Peyer's patch (tissue), 4 donors: ENCODE results near the gene HAUS5.

Source experiments
- POLR2A ChIP-seq, 2 donors: fragments of 450-650 bp; IDR thresholded peaks; one replicate each; pipeline ENCODE4 v1.5.1; 2017; ENCODE audit warnings: antibody characterized with exemption in 2 of 2, mild to moderate bottlenecking in 2 of 2, moderate library complexity in 2 of 2
- TF ChIP-seq, protein P1 (sequence below), 6 experiments: fragments of 450-650 bp in 4 of 6; fragments of 200-600 bp in 2 of 6; sonication (generic) in 1 of 6; IDR thresholded peaks; one replicate each; pipeline ENCODE4 v1.5.1; 2017 to 2019; ENCODE audit warnings: antibody characterized with exemption in 6 of 6, mild to moderate bottlenecking in 3 of 6, moderate library complexity in 1 of 6

DNA sequence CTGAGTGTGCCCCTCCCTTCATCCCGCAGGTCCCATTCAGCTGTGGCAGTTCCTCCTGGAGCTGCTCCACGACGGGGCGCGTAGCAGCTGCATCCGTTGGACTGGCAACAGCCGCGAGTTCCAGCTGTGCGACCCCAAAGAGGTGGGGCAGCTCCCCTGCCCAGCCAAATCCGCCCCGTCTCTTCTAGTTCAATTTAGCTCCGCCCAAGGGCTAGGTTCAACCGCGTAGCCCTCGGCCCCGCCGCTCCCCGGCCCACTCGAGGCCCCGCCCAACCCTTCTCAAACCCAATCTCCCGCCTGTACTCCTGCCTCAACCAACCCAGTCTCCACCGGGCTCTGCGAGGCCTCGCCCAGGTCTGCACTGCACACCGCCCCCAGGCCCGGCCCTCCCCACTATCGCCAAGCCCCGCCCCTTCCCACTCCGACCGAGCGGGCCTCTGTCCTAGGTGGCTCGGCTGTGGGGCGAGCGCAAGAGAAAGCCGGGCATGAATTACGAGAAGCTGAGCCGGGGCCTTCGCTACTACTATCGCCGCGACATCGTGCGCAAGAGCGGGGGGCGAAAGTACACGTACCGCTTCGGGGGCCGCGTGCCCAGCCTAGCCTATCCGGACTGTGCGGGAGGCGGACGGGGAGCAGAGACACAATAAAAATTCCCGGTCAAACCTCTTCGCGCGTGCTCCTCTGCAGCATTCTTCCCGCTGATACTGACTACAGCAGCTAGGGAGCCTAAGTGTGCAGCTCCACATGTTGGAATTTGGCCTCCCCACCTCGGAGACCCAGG, 31.9 kb downstream of the HAUS5 start:
- TF ChIP-seq, protein P1, sequence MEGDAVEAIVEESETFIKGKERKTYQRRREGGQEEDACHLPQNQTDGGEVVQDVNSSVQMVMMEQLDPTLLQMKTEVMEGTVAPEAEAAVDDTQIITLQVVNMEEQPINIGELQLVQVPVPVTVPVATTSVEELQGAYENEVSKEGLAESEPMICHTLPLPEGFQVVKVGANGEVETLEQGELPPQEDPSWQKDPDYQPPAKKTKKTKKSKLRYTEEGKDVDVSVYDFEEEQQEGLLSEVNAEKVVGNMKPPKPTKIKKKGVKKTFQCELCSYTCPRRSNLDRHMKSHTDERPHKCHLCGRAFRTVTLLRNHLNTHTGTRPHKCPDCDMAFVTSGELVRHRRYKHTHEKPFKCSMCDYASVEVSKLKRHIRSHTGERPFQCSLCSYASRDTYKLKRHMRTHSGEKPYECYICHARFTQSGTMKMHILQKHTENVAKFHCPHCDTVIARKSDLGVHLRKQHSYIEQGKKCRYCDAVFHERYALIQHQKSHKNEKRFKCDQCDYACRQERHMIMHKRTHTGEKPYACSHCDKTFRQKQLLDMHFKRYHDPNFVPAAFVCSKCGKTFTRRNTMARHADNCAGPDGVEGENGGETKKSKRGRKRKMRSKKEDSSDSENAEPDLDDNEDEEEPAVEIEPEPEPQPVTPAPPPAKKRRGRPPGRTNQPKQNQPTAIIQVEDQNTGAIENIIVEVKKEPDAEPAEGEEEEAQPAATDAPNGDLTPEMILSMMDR (IDR thresholded peaks at IDR 0.05): no peak
- TF ChIP-seq POLR2A (IDR thresholded peaks at IDR 0.05): peak; percentile 52 to 75
